Dedifferentiated amniotic fluid mesenchymal stem cell (primary cell): ENCODE results near the gene BRSK2.
A peak's percentile ranks its signal among the peaks of the same experiment; 100 is the strongest.

Source experiments
- DNase-seq: peaks from one replicate; pipeline ENCODE4 v3.0.0-alpha.2; 2016; ENCODE audit errors: extremely low spot score

The BRSK2 gene

DNA sequence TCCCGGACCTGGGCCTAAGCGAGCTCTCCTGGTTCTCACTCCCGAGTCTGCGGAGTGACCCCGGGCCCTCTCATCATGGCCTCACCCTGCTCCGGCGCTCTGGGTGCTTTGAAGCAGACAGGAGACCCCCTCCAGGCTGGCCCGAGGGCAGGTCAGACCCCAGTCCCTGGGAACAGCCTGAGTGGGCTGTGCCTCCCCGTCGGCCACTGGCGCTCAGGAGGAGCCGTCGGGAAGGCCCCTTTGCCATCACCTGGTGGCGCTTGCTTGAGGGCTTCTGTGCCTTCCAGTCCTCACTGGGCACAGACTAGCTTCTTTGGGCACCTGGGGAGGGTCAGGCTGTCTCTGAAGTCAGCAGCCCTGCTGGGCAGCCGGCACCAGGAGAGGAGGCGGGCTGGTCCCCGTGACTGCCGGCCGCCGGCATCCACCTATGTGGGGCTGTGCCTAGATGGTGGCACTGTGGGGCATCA, 6.7 kb downstream of the BRSK2 start:
- no peak for DNase-seq

DNA sequence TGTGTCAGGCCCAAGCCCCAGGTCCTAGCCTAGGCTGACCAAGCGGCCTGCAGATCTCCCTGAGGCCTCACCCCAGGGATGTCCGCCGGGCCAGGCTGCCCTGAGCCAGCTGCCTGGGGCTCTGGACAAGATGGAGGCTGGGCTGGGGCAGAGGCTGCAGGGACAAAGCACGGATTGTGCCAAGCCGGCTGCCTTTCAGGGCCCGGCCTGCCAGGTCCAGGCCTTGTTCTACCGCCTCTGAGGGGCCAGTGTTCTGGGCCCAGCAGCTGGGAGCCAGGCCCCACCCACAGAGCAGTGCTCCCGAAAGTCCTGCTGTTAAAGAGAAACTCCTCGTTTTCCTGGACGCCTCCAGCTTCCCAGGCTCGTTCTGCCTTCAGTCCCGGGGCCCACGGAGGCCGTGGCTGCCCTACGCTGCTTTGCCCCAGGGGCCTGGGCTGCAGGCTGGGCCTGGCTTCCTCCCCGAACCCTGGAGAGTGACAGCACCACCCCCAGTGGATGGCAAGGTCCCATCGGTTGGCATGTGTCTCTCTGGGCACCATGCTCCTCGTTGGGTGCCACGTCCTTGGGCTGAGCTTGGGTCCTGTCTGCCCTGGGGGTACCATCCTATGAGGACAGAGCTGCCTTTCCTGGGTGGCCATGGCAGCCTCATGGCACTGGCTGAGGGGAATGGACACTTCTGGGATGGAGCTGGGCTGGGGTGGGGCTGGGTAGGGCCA, 7.6 kb downstream of the BRSK2 start:
- DNase-seq, result no peak

DNA sequence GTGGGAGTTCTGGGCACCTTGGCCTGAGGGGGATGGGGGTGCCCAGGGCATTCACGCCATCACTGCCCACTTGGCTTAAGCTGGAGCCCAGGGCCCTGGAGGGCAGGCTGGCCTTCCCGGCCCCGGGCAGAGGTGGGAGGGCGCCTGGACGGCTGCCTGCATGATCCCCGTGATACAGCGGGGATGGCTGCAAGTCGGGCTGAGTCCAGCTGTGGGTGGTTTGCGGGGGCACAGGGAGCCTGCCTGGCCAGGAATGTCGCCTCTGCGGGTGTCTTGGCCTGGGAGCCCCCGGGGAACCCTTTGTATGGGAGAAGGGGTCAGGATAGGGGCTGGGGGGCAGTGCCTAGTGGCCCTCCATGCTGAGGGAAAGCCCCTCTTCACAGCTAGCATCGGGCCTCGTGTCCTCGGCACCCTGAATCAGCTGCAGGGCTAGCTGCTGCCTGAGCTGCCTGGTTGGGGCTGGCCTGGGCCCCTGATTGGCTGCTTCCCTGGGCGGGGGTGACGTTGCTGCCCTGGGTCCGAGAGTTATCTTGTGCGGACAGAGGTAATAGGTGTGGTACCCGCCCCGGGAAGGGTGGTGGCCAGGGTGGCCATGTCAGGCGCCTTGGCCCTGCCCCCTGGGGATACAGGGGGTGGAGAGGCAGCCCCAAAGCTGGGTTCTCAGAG, 8.3 kb downstream of the BRSK2 start:
- DNase-seq, result no peak

DNA sequence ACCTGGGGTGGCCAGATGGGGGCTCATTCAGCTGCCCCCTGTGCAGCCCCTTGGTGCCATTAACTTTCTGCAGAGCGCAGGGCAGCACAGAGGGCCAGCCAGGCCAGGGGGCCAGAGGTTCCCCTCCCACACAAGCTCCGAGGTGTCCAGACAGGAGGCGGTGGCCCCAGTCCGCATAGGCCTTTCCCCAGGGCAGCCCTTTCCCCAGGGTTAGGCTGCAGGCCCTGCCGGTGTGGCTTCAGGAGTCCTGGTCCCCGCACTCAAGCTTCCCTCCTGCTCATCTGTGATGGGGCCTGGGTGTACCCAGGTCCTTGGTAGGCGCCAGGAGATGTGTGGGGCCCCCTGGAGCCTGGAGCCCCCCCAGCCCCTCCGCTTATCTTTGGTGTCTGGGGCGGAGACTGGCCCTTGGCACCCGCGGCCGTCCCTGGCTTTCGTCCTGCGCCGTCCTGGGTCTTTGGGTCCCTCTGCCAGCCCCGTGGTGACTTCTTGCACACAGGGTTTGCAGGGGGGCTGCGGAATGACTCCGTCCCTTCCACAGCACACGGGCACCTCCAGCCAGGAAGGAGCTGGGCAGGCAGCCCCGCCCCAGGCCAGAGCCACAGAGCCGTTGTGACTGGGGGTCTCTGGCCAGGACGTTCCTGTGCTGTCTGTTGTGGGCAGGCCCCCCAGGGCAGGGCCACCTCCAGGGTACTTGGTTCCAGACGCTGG, 8.9 kb downstream of the BRSK2 start:
- no peak for DNase-seq

DNA sequence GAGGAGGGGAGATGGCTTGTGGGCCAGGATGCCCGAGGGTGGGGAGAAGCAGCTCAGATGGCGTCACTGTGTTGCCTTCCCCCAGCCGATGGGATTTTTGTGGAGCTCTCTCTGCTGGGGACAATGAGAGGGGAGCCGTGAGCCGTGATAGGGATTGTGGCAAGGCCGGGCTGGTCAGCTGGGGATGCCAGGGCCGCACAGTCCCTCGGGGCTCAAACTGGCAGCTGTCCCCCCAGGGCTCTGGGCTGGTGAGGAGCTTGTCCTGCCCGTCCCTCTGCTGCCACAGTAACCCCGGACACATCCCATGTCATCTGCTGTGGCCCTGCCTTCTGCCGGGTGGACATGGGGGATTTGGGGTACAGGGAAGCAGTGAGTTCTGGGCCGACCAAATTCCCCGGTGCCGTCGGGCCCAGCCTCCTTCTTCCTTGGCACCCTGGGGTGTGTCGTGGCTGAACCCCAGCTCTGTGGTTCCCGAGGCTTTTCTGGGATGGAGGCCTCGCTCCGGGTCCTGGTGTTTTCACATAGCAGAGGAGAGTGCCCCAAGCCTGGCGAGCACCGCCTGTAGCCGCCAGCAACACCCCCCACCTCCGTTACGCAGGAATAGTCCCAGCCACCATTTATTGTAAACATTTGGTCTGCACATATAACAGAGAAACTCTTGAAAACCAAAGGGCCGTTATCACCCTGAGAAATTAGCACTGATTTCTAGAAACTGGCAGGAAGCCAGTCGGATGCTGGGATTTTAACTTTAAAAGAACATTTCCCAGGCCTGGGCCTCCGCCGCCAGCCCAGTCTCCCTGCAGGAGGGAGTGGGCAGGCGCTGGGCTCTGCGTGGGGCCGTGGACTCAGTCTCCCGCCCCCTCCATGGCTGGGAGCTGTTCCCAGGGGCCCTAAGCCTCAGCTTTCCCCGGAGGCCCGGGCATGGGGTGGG, 9.9 kb downstream of the BRSK2 start:
- no peak for DNase-seq

DNA sequence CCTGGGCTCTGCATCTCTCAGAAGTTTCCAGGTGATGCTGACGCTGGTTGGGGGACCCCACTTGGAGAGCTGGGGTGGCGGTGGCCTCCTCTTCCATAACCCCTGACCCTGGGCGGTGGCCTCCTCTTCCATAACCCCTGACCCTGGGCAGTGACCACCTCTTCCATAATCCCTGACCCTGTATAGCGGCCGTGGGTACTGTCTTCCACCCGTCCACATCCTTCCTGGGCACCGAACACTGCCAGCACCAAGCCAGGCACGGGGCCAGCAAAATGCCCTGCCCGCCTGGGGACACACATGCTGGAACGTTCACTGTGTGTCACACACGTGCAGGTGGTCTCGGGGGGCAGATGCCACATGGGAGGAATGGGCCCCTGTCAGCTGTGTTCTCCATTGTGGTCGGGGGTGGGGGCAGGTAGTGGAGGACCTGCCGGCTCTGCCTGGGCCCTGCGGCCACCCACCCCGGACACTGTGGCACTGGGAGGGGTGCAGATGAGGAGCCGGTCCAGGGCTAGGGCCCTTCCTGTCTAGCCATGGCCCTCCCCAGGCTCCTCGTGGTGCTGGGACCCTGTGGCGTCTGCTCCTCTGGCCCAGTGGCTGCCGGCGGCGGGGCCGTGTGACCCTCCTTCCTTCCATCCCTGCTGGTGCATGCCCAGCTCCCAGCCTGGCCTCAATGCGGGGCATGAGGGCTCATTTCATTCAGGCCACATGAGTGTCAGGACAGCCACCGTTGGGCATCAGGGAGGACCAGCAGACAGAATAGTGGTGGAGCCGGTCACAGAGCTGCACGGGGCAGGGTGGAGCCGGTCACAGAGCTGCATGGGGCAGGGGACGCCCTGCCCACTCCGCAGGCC, 10.8 kb downstream of the BRSK2 start:
- DNase-seq, result no peak

DNA sequence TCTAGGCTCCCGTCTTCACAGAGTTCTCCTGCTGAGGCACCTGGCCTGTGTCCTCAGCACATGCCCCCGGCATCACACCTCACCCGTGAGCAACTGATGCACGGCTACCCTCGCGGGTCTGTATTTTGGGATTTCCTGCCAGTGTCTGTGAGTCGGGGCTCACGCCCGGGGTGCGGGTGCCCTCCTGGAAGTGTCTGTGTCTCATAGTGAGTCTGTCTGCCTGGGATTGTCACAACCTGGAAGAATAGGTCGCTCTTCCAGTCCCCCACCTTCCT, 11.4 kb downstream of the BRSK2 start:
- no peak for DNase-seq

DNA sequence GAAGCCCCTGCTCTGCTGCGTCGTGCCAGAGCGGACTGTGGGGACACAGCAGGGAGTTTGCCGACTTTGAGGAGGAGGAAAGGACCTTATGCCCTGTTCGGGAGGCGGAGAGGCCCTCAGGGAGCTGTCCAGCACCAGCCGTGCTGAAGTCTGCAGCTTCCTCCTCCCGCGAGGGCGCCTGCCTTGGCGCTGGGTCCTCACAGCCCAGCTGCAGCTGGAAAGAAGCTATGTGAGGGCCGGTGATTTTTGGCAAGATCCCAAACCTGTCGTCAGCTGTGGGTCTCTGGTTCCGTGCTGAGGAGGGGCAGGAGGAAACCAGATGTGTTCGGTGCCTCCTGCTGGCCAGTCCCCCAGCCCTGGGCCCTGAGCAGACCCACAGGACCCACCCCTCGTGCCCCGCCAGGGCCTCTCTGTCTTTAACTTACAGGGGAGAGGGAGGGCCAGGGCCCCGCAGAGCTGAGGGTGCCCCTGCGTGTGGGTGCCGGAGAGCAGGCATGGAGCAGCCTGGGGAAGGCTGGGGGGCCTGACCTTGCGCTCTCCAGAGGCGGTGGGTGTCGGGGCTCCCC, 12.0 kb downstream of the BRSK2 start:
- DNase-seq, result peak; percentile 16

DNA sequence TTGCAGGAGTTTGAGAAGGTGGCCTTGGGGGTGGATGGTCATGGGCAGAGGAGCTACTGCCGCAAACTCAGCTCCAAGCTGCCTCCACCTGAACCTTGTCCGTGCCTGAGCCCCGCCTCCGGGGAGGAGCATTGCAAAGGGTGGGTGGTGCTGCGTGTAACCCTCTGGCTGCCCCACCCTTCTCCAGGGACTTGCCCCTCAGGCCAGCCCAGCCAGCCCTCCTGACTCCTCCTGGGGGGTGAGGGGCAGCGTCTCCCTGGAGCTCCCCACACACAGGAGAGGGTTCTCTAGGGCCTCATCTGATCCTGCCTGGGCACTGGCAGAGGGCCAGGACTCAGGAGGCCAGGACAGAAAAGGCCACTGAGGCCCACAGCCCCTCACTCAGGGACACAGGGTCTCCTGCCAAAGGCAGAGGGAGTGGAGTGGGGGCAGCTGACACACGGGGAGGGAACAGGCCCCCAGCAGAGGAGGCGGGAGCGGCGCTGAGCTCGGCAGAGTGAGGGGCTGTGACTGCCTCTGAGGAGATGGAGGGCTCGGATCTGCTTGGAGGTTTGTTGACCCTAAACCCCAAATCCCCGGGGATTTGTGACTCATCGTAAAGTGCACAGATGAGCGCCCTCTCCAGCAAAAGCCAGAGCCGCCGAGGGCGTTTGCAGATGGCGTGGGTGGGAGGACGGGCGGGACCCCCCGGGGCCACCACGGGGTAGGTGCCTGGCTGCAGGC, 12.8 kb downstream of the BRSK2 start:
- DNase-seq, result no peak

DNA sequence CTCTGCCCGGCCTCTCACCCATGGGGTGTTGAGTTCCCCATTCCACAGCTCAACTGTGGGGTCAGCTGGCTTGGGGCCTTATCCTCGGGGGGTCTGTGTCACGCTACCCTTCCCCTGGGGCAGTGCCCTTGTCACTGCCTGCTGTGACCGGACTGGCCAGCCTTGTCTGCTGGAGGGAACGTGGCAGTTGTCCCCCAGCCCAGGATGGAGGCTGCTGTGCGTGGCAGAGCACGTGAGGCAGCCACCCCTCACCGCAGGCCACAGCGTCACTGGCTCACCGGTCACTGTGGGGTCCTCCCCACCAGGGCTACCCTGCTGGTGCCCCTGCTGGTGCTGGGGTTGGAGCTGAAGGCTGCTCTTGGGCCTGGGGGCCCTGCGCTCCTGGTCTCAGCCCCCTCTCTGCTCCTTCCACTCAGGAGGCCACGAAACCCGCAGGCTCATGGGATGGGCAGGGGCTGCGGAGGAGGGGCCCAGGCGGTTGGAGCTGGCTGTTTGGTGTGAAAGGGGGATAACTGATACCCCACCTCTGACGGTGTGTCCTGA, 13.4 kb downstream of the BRSK2 start:
- DNase-seq, result no peak

DNA sequence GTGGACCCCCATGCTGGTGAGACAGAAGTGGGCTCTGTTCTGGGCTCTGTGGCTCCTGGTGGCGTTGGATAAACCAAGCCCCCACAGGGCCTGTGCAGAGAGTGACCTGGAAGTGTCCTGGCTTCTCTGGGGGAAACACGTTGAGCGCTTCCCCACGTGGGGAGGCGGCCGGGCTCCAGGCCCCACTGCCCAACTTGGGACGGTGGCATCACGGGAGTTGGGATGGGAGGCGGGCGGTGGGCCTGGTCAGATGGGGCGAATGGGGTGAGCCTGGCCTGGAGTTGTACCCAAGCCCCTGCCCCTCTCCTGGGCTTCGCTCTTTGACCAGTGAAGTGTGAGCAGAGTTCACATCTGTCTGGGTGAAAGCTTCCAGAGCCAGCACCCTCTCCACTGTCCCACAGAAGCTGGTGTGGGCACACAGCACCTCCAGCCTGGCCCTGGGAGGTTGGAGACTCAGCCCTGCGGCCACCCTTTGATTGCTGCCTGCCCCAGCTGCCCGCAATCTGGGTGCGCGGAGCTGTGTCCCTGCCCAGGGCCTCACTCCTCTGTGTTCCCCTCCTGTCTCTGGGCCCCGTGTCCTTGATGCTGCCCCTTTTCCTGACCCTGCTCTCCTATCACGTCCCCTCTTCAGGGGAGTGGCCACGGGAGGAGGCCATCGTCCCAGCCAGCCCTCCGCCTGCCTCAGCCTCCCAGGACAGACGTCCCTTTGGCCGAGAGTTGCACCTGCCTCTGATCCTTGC, 14.2 kb downstream of the BRSK2 start:
- no peak for DNase-seq

DNA sequence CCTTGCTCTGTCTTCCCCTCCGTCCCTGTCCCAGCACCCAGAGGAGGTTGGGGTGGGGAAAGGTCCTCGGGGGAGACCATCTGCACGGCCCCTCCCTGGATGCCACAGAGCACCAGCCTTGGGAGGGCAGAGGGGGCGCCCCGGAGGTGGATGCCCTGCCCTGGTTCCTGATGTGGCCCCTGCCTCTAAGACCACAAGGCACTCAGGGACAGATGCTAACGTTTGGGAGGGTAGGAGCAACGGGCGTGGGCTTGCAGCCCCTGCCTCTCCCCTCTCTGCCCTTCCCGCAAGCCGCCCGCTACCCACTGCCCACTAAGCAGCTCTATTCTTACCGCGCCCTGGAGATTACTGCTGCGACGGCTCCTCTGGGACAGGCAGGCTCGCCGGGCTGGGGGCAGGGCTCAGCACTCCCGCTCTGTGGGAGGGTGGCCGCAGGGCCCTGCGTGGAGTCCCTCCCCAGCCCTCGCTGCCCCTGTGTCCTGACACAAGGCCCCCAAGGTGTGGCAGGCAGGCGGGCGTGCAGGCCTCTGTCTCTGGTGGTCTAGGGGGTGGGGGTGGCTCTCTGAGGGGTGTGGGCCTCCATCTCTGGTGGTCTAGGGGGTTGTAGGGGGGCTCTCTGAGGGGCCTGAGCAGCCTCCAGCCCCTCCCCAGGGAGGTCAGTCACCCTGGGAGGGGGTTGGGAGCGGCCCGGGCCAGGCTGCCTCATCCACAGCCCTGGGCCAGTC, 14.9 kb downstream of the BRSK2 start:
- DNase-seq, result no peak

DNA sequence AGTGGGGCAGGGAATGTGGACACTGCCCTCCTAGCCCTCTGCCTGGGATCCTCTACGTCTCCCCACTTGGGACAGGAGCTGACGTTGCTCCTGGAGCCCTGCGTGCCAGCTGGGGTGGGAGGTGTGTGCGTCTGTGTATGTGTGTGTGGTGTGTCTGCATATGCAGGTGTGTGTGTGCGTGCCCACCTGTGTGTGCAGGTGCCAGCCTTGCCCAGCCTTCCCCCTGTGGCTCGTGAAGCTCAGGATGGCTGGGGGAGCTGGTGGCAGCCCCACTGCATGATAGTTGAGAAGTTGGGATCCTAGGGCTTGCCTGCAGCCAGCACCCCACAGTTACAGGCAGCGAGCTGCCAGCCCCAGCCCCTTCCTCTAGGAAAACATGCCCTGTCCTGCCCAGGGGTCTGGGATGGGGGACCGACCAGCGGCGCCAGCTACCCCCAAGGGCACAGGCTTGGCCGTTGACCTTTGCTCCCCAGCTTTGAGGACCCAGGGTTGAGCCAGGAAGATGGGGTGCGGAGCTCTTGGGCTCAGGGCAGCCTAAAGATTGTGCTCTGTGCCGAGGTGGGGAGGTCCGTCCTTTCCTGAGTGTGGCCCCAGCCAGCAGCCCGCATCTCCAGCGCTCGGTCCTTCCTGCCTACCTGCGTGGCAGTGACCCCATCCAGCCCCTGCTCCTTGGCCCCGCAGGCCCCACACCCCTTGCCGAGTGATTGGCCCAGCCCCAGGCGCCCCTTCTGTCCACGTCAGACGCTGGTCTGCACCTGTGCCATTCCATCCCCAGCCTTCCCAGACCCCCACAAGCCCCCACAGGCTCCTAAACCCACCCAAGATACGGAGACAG, 15.7 kb downstream of the BRSK2 start:
- DNase-seq, result no peak

DNA sequence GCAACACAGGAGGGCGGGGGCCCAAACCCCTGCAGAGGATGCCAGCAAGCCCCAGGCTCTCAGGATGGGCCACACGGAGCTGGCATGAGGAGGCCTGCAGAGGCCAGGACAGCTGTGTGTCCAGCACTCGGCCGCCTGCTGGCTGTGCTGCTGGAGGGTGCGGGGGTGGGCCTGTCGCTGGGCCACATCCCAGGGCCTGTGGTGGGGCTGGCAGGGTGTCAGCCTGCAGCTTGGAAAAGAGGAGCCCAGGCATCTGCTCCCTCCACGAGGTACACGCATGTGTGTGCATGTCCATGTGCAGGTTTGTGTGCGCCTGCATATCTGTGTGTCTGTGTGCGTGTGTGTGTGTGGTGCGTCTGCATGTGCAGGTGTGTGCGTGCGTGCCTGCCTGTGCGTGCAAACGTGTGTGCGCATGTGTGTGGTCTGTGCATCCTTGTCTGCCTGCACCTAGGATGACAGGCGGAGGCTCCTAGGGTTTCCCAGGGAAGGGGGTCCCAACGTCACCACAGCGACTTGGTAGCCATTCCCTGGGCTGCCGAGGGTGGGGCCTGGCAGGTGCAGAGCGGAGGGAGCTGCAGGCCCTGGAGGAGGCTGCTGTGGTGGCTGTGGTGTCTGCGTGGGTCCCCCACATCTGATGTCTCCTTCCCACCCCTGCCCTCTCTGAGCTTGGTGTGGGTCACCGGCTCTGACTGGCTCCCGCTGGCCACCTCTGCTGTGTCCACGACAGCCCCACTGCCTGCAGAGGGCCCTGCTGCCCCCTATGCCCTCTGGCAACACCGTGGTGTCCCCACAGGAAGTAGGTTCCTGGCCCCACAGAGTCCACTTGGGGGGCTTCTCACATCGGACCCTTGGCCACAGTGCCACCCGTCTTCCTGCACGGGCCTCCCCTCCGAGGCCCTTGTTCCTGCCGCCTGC, 17.1 kb downstream of the BRSK2 start:
- DNase-seq, result no peak

DNA sequence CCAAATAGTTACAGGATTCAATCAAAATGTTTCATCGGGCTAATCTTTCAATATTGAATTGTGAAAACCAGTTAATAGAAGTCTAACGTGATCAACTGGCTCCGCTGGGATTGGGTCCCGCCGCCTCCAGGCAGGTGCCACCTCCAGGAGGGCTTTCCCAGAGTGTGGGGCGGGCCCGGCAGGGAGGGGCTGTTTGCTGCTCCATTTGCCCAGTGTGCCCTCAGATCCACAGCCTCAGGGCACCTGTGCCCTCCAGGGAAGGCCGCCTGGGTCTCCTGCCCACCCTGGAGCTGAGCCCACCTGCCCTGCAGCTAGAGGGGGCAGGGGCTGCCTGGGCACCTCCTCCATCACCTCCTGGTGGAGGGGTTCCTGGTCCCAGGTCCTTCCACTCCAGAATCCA, 17.9 kb downstream of the BRSK2 start:
- no peak for DNase-seq

DNA sequence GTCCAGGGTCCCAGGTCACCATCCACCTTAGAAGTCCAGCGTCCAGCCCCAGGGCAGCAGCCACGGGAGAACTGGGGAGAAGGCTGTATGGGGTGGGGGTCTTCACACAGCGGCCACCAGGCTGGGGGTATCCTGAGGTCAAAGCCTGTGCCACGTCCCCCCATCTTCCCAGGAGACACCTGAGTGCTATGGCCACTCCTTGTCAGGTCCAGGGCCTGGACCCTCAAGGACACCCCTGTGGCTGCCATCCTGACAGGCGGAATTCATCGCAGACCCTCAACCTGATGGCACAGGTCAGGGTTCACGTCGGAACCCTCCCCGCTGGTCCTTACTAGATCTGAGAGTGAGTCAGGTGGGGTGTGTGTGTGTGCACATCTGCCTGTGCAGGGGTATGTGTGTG, 18.6 kb downstream of the BRSK2 start:
- DNase-seq, result no peak
